GM21737 (cell line): ENCODE measurements around the gene TRIP10.

Experiments used
- ATAC-seq: cut with Tn5 transposase; IDR thresholded peaks from one replicate; pipeline ENCODE4 v1.9.1; 2021; ENCODE audit warnings: mild to moderate bottlenecking, moderate library complexity; ENCODE audit not compliant: unreplicated experiment

Gene TRIP10

DNA sequence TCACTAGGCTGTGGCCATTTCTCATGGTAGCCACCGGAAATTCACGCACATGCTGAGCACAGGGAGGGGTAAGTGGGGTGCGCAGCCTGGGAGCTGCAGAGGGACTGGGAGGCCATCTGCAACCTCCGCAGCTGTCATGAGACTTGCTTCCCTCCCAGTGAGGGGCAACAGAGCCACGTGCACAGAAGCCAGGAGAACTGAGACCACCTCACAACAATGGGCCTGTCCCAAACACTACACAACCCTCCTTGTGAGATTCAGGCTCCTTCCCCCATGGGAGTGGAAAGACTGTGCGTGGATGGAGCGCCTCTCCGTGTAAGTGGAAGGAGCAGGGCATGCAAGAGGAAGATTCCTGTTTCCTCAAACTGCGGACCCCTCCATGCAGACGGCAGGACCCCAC is 27.9 kb upstream of the TRIP10 start:
- no peak for ATAC-seq

DNA sequence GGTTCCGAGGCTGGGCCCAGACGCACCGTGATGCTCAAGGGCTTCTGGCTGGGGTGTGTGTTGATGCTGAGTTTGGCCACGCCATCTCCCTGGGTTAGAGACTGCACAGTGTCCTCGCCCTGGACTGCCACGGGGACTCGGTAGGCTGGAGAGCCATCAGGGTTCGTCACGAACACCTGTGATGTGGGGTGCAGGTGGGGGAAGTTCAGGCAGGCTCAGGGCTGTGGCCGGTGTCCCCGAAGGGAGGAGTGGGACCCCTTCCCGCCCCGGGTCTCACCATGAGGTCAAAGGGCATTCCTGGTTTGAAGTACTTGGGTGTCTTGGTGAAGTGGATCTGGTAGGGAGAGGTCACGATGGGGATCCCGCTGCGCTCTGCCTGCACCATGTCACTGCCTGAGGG is 27.2 kb upstream of the TRIP10 start:
- no peak for ATAC-seq

DNA sequence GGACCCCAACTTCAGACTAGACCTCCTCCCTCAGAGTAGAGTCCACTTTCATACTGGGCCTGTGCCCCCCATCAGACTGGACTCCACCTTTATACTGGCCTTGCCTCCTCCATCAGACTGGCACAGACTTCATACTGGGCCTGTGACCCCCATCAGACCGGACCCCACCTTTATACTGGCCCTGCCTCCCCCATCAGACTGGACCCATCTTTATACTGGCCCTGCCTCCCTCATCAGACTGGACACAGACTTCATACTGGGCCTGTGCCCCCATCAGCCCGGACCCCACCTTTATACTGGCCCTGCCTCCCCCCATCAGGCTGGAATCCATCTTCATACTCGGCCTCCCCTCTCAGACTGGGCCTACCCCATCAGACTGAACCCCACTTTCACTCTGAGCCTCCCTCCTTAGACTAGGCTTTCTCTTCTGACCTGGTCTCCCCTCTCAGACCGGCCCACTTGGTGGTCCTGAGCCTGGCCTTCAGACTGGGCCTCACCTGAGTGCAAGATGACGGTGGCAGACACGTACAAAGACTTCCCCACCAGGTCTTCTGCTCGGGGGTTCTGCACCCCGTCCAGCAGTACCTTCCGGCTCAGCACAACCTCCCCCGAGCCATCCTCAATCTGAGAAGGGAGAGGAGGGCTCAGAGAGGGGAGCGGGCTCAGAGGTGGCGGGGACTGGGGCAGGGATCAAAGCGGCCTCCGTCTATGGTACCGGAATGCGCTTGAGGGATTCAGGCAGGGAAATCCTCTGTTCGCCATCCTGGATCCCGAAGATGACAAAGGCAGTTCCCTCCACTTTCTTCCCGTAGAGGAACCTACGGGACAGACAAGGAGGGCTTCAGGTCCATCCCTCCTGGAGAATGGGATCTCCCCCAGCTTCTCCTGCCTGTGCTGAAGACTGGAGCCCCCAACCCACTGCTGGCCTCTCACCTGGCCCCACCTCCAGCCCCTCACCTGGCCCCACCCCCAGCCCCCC is 26.5 kb upstream of the TRIP10 start:
- ATAC-seq: no peak

DNA sequence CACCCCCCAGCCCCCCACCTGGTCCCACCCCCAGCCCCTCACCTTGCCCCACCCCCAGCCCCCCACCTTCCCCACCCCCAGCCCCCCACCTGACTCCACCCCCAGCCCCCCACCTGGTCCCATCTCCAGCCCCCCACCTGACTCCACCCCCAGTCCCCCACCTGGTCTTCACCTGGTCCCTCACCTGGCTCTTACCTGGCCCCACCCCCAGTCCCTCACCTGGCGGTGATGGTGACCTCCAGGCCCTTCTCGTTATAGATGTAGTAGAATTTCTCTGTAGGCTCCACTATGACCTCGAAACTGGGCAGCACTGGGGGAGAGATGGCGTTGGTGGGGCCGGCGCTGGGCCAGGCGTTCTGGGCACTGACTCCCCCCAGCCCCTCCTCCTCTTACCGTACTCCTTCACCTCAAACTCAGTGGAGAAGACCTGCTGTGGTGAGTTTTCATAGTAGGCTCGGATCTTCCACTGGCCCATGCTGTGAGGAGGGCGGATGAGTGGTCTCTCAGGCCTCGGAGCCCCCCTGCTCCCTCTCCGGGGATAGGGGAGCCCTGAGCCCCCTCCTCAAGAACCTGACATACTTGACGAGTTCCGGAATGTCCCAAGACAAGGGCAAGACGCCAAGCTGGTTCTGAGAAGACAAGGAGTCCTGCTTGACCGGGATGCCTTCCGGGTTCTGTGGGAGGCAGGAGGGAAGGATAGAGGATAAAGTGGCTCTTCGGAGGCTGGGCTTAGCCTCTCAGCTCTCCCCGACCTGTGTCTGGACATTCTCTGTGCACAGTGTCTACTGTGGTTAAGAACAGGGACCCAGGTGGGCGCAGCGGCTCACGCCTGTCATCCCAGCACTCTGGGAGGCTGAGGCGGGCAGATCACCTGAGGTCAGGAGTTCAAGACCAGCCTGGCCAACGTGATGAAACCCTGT is 25.4 kb upstream of the TRIP10 start:
- ATAC-seq: no peak

DNA sequence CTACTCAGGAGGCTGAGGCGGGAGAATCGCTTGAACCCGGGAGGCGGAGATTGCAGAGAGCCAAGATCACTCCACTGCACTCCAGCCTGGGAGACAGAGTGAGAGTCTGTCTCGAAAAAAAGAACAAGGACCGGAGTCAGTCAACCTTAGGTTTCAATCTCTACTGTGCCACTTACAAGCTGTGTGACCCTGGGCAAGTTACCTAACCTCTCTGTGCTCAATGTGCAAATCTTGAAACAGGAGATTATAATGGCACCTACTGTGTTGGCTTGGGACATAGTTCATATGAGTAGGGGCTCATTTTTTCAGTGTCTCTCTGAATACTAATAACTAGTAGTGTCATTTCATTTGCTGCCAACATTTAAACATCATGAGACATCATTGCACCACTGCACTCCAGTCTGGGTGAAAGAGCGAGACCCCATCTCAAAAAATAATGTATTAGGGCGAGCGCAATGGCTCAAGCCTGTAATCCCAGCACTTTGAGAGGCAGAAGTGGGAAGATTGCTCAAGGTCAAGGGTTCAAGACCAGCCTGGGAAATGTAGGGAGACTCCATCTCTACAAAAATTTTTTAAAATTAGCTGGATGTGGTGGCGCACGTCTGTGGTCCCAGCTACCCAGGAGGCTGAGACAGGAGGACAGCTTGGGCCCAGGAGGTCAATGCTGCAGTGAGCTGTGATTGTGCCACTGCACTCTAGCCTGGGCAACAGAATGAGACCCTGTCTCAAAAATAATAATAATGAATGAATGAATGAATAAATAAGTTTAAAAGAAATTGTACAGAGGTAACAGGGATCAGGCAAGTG is 24.5 kb upstream of the TRIP10 start:
- no peak for ATAC-seq

DNA sequence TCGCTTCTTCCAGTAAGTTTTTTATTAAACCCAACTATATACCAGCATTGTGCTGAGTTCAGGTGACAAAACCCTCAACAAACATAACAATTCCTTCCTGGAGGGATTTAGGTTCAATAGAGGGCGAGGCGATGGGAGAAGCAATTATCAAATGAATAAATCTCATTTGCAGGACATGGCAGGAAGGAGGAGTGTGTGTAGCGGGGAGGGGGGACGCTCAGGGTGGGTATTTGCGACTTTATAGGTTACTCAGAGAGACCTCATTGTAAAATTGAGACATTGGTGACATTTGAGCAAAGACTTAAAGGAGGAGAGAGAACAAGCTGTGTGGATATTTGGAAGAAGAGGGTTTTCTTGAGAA is 22.9 kb upstream of the TRIP10 start:
- no peak for ATAC-seq

DNA sequence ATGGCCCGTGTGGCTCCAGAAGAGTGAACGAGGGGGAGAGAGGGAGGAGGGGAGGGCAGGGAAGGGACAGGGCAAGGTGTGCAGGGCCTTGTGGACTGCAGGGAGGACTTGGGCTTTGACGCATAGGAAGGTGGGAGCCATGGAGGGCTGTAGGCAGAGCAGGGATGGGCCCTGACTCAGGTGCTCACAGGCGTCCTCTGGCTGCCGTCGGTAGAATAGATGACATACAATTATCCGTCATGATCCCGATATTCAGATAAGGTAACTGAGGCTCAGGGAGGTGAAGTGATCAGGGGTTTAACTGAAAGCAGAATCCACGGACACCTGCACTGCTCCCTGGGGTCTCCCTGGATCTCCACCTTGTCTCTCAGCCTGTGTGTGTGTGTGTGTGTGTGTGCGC is 22.4 kb upstream of the TRIP10 start:
- no peak for ATAC-seq

DNA sequence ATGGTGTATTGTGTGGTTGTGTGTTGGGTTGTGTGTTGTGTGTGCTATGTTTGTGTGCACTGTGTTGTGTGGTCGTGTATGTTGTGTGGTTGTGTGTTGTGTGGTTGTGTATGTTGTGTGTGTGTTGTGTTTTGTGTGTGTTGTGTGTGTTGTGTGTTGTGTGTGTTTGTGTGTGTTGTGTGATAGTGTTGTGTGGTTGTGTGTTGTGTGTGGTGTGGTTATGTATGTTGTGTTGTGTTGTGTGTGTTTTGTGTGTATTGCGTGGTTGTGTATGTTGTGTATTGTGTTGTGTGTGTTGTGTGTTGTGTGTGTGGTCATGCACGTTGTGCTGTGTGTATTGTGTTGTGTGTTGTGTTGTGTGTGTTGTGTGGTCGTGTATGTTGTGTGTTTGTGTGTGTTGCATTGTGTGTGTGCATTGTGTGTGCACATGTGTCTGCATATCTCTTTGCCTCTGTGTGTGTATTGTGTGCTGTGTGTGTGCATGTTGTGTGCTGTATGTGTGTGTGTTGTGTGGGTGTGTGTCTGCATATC is 22.0 kb upstream of the TRIP10 start:
- no peak for ATAC-seq

DNA sequence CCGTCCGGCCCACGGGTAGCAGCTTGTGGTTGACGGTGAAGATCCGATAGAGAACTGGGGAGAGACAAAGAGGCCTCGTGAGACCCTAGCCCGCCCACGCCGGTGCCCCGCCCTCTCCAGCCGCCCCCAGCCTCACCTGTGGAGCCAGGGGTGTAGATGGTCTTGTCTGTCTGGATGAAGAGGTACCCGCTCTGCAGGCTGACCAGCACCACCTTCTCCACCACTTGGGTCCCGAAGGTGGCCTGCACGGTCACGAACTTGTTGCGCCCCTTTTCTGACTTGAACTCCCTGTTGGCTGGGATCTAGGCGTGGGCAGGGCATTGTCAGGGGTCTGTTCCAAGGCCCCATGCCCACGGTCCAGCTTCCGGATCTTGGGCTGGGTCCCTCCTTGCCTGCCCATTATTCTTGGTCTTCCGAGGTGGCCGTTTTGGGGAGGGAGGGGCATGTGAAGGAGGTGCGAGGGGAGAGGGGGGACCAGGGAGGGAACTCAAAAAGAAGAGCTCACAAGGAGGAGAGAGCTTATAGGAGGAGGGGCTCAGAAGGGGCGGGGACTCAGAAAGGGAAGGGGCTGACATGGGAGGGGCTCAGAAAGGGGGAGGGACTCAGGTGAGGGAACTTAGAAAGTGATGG is 21.3 kb upstream of the TRIP10 start:
- ATAC-seq: no peak

DNA sequence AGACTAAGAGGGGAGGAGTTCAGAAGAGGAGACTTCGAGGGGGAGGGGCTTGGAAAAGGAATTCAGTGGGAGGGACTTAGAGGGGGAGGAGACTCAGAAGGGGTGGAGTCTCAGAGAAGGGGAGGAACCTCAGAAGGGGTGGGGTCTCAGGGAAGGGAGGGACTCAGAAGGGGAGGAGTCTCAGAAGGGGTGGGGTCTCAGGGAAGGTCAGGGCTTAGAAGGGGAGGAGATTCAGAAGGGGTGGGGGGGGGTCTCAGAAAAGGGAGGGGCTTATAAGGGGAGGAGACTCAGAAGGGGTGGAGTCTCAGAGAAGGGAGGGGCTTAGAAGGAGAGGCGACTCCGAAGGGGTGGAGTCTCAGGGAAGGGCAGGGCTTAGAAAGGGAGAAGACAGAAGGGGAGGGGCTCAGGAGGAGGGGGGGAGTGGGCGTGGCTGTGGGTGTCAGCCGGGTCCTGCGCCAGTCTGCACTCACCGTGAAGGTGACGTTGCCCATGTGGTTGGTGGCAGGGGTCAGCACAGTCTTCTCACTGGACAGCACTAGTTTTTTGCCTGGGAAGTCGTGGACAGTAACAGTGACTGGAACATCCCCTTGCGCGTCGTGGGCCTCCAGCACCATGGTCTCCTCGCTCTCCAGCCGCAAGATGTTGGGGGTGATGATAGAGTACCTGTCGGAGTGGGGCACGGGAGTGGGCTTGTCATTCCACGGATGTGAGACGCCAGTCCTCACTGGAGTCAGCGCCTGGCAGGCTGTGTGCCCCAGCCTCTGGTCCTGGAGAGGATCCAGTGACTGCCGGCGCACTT is 20.5 kb upstream of the TRIP10 start:
- ATAC-seq: no peak

DNA sequence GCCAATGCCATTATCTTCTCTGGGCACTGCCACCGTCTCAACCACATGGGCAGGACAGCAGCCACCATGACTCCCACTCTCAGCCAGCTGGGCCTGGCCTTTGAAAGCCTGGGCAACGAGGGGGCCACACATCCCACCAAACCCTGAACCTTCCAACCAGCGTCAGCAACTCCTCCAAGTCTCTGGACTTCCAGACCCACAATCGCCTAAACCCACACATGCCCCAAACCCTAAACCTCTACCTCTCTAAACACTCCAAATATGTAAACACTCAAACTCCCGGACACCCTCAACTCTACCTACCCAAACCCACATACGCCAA is 20.0 kb upstream of the TRIP10 start:
- ATAC-seq: no peak

DNA sequence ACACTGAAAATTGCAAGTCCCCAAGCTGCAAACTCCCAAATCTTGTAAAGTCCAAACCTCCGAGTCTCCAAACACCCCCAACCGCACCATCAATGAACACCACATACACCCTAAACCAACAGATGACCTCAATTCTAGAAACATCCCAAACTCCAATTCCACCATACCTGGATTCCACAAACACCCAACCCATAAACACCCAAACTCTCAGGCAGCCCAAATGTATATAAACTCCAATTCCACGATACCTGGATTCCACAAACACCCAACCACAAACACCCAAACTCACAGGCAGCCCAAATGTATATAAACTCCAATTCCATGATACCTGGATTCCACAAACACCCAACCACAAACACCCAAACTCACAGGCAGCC is 19.5 kb upstream of the TRIP10 start:
- ATAC-seq: no peak

DNA sequence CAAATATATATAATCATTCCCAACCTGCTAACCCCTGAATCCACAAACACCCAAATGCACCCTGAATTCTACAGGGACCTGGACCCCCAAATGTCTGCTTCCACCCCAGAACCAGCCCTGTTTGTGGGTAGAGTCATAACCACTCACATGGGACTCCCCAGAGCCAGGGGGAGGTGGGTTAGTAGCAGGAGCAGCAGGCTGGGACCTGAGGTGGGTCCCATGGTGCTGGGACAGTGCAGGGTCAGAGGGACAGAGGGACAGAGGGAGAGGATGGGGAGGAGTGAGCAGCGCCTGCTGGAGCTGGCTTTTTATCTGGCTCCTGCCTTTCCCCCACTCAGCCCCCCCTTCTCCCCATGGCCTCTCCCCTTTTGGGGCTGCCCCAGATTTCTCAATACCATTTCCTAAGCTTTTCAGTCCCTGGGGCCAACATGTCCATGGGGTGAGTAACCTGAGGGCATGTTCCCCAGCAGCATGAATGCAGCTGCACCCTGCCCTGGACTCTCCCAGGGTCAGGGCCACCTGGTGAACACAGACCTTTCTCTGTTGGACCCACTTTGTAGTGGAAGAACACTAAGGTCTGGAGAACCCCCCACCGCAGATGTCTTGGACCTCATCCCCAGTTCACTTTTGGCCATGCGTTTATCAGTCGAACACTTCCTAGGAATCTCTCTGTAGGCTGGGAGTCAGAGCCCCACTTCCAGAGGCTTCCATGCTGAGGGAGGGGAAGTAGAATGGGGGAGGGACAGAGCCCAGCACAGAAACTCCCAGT is 18.9 kb upstream of the TRIP10 start, which contains the start of gene C3:
C3 (minus strand) TSS at position 282 of the 769 bp plus-strand sequence; CDS start at position 221, 61 bp downstream.
- no peak for ATAC-seq

DNA sequence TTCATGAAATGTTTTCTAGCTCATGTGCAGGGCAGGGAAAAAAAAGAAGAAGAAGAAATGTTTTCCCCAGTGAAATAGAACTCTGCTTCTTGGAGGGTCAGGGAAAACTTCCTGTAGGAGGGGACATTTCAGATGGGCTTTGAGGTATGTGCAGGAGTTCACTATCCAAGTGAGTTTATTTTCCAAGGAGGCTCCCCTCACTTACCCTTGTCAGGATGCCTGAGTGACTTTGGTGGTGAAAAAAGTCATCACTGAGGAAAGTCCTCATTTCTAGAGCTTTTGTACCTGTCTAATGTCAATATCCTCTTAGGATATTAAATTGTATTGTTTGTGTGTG is 18.4 kb upstream of the TRIP10 start:
- no peak for ATAC-seq

DNA sequence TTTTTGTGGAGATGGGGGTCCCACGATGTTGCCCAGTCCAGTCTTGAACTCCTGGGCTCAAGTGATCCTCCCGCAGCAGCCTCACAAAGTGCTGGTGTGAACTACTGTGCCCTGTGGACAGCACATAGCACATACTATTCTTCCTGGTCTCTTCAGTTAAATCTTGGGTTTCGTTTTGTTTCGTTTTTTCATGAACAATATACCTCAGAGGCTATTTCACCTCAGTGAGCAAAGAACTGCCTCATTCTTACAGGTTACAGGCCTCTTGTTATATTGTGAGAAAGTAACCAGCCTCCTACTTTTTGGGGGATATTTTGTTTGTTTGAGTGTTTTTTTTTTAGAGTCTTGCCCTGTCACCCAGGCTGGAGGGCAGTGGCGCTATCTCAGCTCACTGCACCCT is 17.7 kb upstream of the TRIP10 start:
- ATAC-seq: no peak

DNA sequence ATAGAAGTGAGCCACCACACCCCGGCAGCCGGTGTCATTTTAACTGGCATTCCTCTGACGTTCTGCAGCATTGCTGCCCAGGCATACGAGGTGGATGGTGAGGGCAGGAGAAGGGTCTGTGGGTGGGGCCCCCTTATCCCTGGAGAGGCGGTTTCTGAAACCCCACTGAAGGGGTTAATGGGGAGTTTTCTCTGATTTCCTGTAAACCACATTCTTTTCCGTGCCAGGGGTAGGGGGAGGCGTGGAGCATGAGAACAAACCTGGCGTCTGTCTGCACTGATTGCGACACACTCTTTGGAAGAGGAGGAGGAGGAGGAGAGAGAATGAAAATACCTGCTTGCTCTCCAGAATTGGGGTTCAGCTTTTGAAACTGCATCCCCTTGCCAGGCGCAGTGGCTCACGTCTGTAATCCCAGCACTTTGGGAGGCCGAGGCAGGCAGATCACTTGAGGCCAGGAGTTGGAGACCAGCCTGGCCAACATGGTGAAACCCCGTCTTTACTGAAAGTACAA is 16.3 kb upstream of the TRIP10 start:
- no peak for ATAC-seq

DNA sequence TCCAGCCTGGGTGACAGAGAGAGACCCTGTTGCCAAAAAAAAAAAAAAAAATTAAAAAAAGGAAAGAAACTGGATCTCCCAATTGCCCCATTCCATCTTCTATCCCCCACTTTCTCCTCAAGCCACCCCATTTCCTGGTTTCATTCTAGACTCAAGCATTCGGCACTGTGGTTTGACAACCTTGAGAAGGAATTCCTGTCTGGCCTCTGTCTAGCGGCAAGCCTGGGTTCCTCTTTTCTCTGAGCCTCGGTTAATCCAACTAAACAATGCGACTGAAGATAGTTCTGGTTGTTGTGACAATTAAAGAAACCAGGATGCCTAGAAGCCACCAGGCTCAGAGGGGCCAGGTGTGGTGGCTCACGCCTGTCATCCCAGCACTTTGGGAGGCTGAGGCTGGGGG is 15.7 kb upstream of the TRIP10 start:
- ATAC-seq: no peak

DNA sequence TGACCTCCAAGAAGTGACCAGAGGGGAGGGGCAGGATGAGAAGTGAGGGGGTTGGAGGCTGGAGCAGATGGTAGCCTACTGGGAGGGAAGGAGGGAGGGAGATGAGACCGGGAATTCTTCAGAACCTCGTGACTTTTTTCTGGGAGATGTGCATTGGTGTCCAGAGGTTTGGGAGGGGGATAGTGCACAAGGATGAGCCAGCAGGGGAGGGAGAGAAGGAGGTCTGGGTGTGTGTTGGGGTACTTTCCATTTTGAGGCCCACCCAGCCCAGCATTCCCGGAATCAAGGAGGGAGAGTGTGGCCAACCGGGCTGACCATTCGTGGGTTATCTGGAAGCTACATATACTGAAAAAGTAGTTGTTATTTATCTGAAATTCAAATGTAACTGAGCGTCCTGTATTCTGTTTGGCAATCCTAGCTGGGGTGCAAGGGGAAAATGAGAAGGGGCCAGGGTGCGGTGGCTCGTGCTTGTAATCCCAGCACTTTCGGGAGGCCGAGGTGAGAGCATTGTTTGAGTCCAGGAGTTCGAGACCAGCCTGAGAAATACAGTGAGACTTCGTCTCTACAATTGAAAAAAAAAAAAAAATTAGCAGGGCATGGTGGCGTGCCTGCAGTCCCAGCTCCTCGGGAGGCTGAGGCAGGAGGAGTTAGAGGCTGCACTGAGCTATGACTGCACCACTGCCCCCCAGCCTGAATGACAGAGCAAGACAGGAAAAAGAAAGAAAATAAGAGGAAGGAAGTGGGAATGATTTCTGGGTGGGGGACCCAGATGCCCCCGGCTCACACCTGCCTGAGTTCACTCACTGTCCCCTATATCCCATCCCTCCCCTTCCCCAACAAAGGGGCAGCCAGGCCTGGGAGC is 14.6 kb upstream of the TRIP10 start:
- no peak for ATAC-seq
